ENCODE measurements around the gene GRM8. TPM values are rescaled to one million over a fixed set of nuclear protein-coding genes. Genes with fewer than 3 reads are reported as not detected.

Gene GRM8
- total and polyA plus RNA-seq, 9 of the 15 experiments (the other 6 are each of a cell fraction or from before 2014, with no cell fraction given), result 0.13 TPM; not detected in 7

- H3K9me3 ChIP-seq (replicated peaks; ENCODE audit: control insufficient read depth, insufficient read depth, low read depth, low read length), result no peaks in the 10 kb centered on the region
- intact Hi-C loops (cut with micrococcal nuclease), result no loop called here
Measured at GRCh38 chr7:126419047-126419446, 833.7 kb downstream of the GRM8 start.

More at GRCh38 chr7:126419047-126419446, 833.7 kb downstream of the GRM8 start:
- Histone ChIP-seq H4K20me1 (replicated peaks; ENCODE audit: control insufficient read depth, insufficient read depth, low read length) (no peaks in the 10 kb centered on the region), H3K79me2 (ENCODE audit: control insufficient read depth, insufficient read depth, low read length) (no peaks in the 10 kb centered on the region), H3K4me2 (ENCODE audit: insufficient read depth, low read length) (no peak overlapping the region), H3K9ac (ENCODE audit: insufficient read depth in 1 of 2, low read depth in 2 of 2, low read length in 2 of 2) (no peak overlapping the region), H2AFZ (ENCODE audit: low read depth, low read length) (no peak overlapping the region), H3K9me1 (ENCODE audit: control insufficient read depth, insufficient read depth, low read length) (no peaks in the 10 kb centered on the region), H3K4me1 (replicated peaks in 1 of 2; ENCODE audit: control insufficient read depth in 2 of 2, insufficient read depth in 2 of 2, low read length in 2 of 2) (no peaks in the 10 kb centered on the region), H3K4me3 (no peak overlapping the region), H3K27me3 (ENCODE audit: control insufficient read depth in 2 of 2, insufficient read depth in 2 of 2, low read length in 2 of 2) (no peaks in the 10 kb centered on the region), H3K27ac (ENCODE audit: extremely low read depth, low read depth, low read length) (no peak overlapping the region), H3K36me3 (ENCODE audit: control insufficient read depth, insufficient read depth, low read length) (no peaks in the 10 kb centered on the region)
- ATAC-seq (no peak), FAIRE-seq (no peak), DNase-seq (ENCODE audit: extremely low read depth in 1 of 4, low spot score in 3 of 4) (no peak)
- WGBS (ENCODE audit: insufficient coverage, low coverage, missing lambda C conversion rate), result 9% methylated on average over 4 of the region's 4 CpGs
- in situ Hi-C loops (cut with MboI), result no loop called here
- POLR2A ChIA-PET, result no interaction called here
- peak; percentile 50 for TF ChIP-seq ZNF316 (IDR thresholded peaks at IDR 0.05)
- TF ChIP-seq THAP12 (CRISPR knock-in tag; IDR thresholded peaks at IDR 0.05), result no peak
- no TSS peak for BruUV-seq (replicated peaks)
- CTCF ChIA-PET (ENCODE audit: low intra/inter-chr PET ratio), result no interaction called here

Measured in K562 (cell line).